ENCODE results near the gene SPR.

DNA sequence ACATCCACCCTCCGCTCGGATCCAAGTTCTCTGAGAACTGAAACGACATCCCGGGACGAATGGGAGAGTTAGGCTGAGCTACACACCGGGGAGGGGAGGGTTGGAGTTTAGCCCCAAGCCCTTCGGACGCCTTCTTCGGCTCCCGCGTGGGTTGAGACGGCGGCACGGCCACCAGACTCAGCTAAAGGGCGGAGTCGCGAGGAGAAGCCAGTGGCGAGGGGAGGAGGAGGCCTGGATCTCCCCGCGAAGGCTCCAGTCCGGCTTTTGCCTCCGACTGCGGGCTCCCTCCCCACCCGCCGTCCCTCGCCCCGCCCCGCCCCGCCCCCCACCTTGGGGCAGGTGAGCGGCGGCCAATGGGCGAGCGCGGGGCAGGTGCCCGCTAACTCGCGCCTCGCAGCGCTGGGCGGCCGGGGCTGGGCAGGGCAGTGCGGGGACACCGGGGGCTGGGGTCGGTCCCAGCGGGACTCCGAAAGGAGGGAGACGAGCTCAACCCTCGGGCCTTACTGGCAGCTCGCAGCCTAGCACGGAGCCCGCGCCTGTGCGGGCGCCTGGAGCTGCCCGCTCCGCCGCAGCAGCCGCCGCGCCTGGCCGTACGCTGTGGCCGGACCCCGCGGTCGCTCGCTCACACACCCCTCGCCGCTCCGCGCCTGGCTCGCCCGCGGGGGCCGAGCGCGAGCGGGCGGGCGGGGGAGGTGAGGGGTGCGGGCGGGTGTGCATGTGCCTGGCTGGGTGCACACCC, 30.1 kb downstream of the SPR start, which contains the start of gene EMX1:
- no peak for TF ChIP-seq CTCF (conservative IDR thresholded peaks at IDR 0.05)
- no peak for TF ChIP-seq ZFX (IDR thresholded peaks at IDR 0.05)
